HG03342 (cell line): Measurements from ENCODE around the gene SLC6A13.
A peak's percentile ranks its signal among the peaks of the same experiment; 100 is the strongest.
"Not testable (repeated sequence)": the region's sequence is repeated elsewhere in the genome, so short reads cannot be mapped to it uniquely, and the experiment has no call there.

Experiments used
- ATAC-seq: cut with Tn5 transposase; IDR thresholded peaks from one replicate; pipeline ENCODE4 v1.9.1; 2021; ENCODE audit warnings: mild to moderate bottlenecking, moderate library complexity; ENCODE audit not compliant: unreplicated experiment

The SLC6A13 gene

GRCh38 chr12:202081-202731 is 60.4 kb downstream of the SLC6A13 start:
- no peak for ATAC-seq

GRCh38 chr12:201361-201760 is 61.3 kb downstream of the SLC6A13 start:
- ATAC-seq = no peak

GRCh38 chr12:198705-199104 is 63.9 kb downstream of the SLC6A13 start:
- no peak for ATAC-seq

- no peak for ATAC-seq
Observed at GRCh38 chr12:197911-198695, 64.5 kb downstream of the SLC6A13 start.

- ATAC-seq = no peak
Observed at GRCh38 chr12:197347-197746, 65.3 kb downstream of the SLC6A13 start.

- ATAC-seq = no peak
Observed at GRCh38 chr12:196436-196835, 66.2 kb downstream of the SLC6A13 start.

GRCh38 chr12:195951-196350 is 66.7 kb downstream of the SLC6A13 start:
- no peak for ATAC-seq

- ATAC-seq = no peak
Observed at GRCh38 chr12:195156-195555, 67.5 kb downstream of the SLC6A13 start.

- ATAC-seq = no peak
Observed at GRCh38 chr12:194276-194675, 68.4 kb downstream of the SLC6A13 start.

- ATAC-seq = no peak
Observed at GRCh38 chr12:193261-193660, 69.4 kb downstream of the SLC6A13 start.

GRCh38 chr12:191541-191940 is 71.1 kb downstream of the SLC6A13 start:
- ATAC-seq = no peak

GRCh38 chr12:190881-191280 is 71.8 kb downstream of the SLC6A13 start:
- no peak for ATAC-seq

GRCh38 chr12:189622-189962 is 73.0 kb downstream of the SLC6A13 start:
- ATAC-seq = no peak

- peak; percentile 51 for ATAC-seq
Observed at GRCh38 chr12:188910-189621, 73.6 kb downstream of the SLC6A13 start.

- ATAC-seq = not testable (repeated sequence)
Observed at GRCh38 chr12:187986-188909, 74.4 kb downstream of the SLC6A13 start.

- no peak for ATAC-seq
Observed at GRCh38 chr12:186006-186625, 76.5 kb downstream of the SLC6A13 start.

GRCh38 chr12:185576-185955 is 77.1 kb downstream of the SLC6A13 start:
- ATAC-seq = no peak

- ATAC-seq = no peak
Observed at GRCh38 chr12:184811-185575, 77.6 kb downstream of the SLC6A13 start.

GRCh38 chr12:182381-182892 is 80.2 kb downstream of the SLC6A13 start:
- ATAC-seq = no peak

- ATAC-seq = no peak
Observed at GRCh38 chr12:181921-182320, 80.7 kb downstream of the SLC6A13 start.
